Spleen (tissue), 11 donors: ENCODE data around the gene SHTN1. TPM values are rescaled to one million over a fixed set of nuclear protein-coding genes. Genes with fewer than 3 reads are reported as not detected.

Experiments
- DNase-seq: peaks from one replicate; pipeline ENCODE4 v3.0.0-alpha.2; 2020
- H3K27ac ChIP-seq, 8 donors: fragments of 200-600 bp; sonication (generic) in 7 of 8; 1 replicate in 4 of 8; 2 replicates in 4 of 8; pipeline versions ENCODE4 v1.5.0 to v1.8.0; 2016 to 2021; ENCODE audit warnings: inconsistent platforms in 4 of 8, mild to moderate bottlenecking in 4 of 8, moderate library complexity in 1 of 8
- H3K27me3 ChIP-seq, 7 donors: fragments of 200-600 bp; sonication (generic) in 6 of 7; replicated peaks in 1 of 7; 1 replicate in 4 of 7; 2 replicates in 3 of 7; pipeline versions ENCODE4 v1.5.0 to v1.8.0; 2016 to 2021; ENCODE audit warnings: inconsistent platforms in 3 of 7, mild to moderate bottlenecking in 1 of 7
- H3K36me3 ChIP-seq, 6 donors: fragments of 200-600 bp; sonication (generic) in 5 of 6; 1 replicate in 4 of 6; 2 replicates in 2 of 6; pipeline versions ENCODE4 v1.5.0 to v1.8.0; 2016 to 2021; ENCODE audit warnings: inconsistent platforms in 2 of 6
- H3K4me1 ChIP-seq, 6 donors: fragments of 200-600 bp; sonication (generic) in 5 of 6; 1 replicate in 3 of 6; 2 replicates in 3 of 6; pipeline versions ENCODE4 v1.5.0 to v1.8.0; 2016 to 2021; ENCODE audit warnings: inconsistent platforms in 3 of 6
- H3K4me3 ChIP-seq, 8 donors: fragments of 200-600 bp; sonication (generic) in 7 of 8; 1 replicate in 4 of 8; 2 replicates in 4 of 8; pipeline versions ENCODE4 v1.5.0 to v1.8.0; 2016 to 2021; ENCODE audit warnings: inconsistent platforms in 4 of 8, mild to moderate bottlenecking in 4 of 8, moderate library complexity in 2 of 8
- H3K9me3 ChIP-seq, 8 donors: fragments of 200-600 bp; sonication (generic) in 7 of 8; 1 replicate in 4 of 8; 2 replicates in 4 of 8; pipeline versions ENCODE4 v1.5.0 to v1.8.0; 2016 to 2021; ENCODE audit warnings: inconsistent platforms in 4 of 8
- POLR2A ChIP-seq, 3 donors: fragments of 450-650 bp; IDR thresholded peaks; one replicate each; pipeline ENCODE4 v1.5.1; 2017; ENCODE audit warnings: antibody characterized with exemption in 3 of 3, mild to moderate bottlenecking in 1 of 3
- POLR2AphosphoS5 ChIP-seq, 3 donors: sonication (generic); formaldehyde crosslinking; IDR thresholded peaks; one replicate each; pipeline ENCODE4 v1.5.1; 2017; ENCODE audit warnings: antibody characterized with exemption in 3 of 3
- WGBS, 5 donors: extraction: QIAGEN DNeasy Blood & Tissue Kit in 3 of 5; methylation state at CpG; one replicate each; pipeline versions ENCODE4 v1.1.5 to v1.1.7; 2013 to 2018; 5-methylcytosine and 5-hydroxymethylcytosine counted together
- intact Hi-C: fragments of 100-400 bp; cut with DNase I; formaldehyde crosslinking; loops from one replicate; pipeline ENCODE4 v1.15.0; 2023; ENCODE audit warnings: low total_unique reads
- polyA plus RNA-seq, 3 donors: library from polyadenylated mRNA; stranded (reverse); fragments of 200-250 nt; gene quantifications; one replicate each; pipeline ENCODE4 v1.2.1, GENCODE V29; 2013
- total RNA-seq, 7 donors: library from RNA; depleted of rRNA in 3 of 7; stranded (reverse); fragments of >200 nt in 3 of 7; fragmentation: NEBNext Ultra II Directional in 4 of 7; extraction: Animal tissue kit (Norgen Biotek cat#: 25700) in 4 of 7; gene quantifications; one replicate each; pipeline versions ENCODE4 v1.1.0 to v1.2.1, GENCODE V29; 2016 to 2021
- TF ChIP-seq, protein P1 (sequence below), 11 experiments: fragments of 200-600 bp in 7 of 11; fragments of 450-650 bp in 4 of 11; sonication (generic) in 4 of 11; IDR thresholded peaks in 8 of 11; conservative IDR thresholded peaks in 3 of 11; 1 replicate in 7 of 11; 2 replicates in 4 of 11; pipeline versions ENCODE4 v1.4.0 to v1.8.0; 2016 to 2021; ENCODE audit warnings: antibody characterized with exemption in 11 of 11, inconsistent platforms in 4 of 11, mild to moderate bottlenecking in 1 of 11
- donor health status: healthy with polysubstance abuse.
- donor health status: DM: no; HTN: no; CAD: no; lungs with moderate emphysema.
- donor health status: DM: no; HTN: no; CAD: no.
- donor health status: Bipolar disorder and iron deficiency.
- donor health status: healthy.
- donor health status: DM: no; HTN: no; CAD: no.
- donor health status: DM: yes; HTN: yes; CAD: no.

The SHTN1 gene
- total and polyA plus RNA-seq, 10 donors: 2.9 to 28.3 (median 14.7) TPM

DNA sequence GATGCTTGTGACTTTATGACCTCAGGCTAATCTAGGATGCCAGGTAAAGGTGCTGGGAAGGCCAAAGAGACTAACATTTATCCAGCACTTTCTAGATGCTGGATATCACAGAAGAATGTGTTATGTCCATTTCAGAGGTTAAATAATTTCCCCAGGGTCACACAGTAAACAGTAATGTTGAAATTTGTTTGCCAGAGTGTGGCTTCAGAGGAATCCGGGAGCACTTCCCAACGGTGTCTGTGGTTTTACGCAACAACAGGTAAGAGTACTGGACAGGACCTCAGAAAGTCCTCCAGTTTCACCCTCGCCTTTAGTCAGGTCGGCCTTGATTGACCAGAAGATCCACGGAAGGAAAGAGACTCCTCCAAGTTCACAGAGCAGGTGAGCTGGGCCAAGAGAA is 1.7 kb downstream of the SHTN1 start:
- Histone ChIP-seq H3K4me3 (no peak overlapping the region), H3K9me3 (no peaks in the 10 kb centered on the region), H3K27me3 (peaks cover 0 to 41% (median 12%) of the 10 kb centered on the region in 7 donors), H3K4me1 (peaks cover 0 to 26% (median 17%) of the 10 kb centered on the region in 6 donors), H3K36me3 (no peaks in the 10 kb centered on the region), H3K27ac (no peak overlapping the region)
- intact Hi-C loops: no loop called here
- no peak for TF ChIP-seq POLR2AphosphoS5 (IDR thresholded peaks at IDR 0.05)
- TF ChIP-seq, protein P1, sequence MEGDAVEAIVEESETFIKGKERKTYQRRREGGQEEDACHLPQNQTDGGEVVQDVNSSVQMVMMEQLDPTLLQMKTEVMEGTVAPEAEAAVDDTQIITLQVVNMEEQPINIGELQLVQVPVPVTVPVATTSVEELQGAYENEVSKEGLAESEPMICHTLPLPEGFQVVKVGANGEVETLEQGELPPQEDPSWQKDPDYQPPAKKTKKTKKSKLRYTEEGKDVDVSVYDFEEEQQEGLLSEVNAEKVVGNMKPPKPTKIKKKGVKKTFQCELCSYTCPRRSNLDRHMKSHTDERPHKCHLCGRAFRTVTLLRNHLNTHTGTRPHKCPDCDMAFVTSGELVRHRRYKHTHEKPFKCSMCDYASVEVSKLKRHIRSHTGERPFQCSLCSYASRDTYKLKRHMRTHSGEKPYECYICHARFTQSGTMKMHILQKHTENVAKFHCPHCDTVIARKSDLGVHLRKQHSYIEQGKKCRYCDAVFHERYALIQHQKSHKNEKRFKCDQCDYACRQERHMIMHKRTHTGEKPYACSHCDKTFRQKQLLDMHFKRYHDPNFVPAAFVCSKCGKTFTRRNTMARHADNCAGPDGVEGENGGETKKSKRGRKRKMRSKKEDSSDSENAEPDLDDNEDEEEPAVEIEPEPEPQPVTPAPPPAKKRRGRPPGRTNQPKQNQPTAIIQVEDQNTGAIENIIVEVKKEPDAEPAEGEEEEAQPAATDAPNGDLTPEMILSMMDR (IDR thresholded peaks at IDR 0.05 in 8 of 11, conservative IDR thresholded peaks at IDR 0.05 in 3 of 11): no peak
- 80 to 93% (median 89%) methylated on average over 6 of the region's 6 CpGs for WGBS, 5 donors
- no peak for DNase-seq

DNA sequence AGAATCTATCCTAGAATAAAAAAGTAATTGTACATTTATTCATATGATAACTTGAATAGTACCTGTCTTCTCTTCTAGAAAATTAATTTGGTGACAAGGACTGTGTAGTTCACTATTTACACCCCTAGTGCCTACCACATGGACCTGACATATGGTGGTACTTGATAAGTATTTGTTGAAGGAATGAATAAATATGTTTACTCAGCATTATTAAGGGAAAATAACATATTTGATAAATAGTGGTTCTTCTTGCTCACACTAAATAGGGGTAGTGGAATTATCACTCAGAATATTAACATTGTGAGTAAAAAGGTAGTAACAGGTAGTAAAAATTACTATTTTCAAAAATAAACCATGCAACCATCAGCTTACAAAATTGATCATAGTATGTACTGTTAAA is 2.8 kb downstream of the SHTN1 start:
- Histone ChIP-seq H3K4me3 (no peak overlapping the region), H3K9me3 (no peaks in the 10 kb centered on the region), H3K36me3 (no peaks in the 10 kb centered on the region), H3K27me3 (peaks cover 0 to 40% (median 12%) of the 10 kb centered on the region in 7 donors), H3K4me1 (peaks cover 0 to 26% (median 17%) of the 10 kb centered on the region in 6 donors), H3K27ac (no peak overlapping the region)
- TF ChIP-seq POLR2A (IDR thresholded peaks at IDR 0.05): no peak
- no peak for TF ChIP-seq POLR2AphosphoS5 (IDR thresholded peaks at IDR 0.05)
- TF ChIP-seq, protein P1 (IDR thresholded peaks at IDR 0.05 in 8 of 11, conservative IDR thresholded peaks at IDR 0.05 in 3 of 11): no peak
- intact Hi-C loops: no loop called here
- no peak for DNase-seq

DNA sequence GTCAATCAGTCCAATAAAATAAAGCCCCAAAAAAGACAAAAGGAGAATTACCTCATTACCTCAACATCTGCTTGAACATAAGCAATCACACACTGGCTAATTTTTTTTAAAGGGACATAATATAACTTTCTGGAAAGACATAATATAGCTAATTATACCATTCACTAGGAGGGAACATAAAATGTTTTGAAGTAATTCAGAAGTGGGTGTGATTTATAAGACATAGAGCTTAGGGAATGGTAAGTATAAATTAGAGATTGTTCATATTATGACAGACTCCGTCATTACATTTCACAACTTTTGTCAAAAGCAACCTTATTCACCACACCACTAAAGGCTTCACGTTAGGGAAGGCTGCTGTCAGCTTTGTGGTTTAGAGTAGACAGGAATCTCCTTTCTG is 3.8 kb downstream of the SHTN1 start:
- TF ChIP-seq POLR2AphosphoS5 (IDR thresholded peaks at IDR 0.05): no peak
- TF ChIP-seq, protein P1 (IDR thresholded peaks at IDR 0.05 in 8 of 11, conservative IDR thresholded peaks at IDR 0.05 in 3 of 11): no peak
- no peak for TF ChIP-seq POLR2A (IDR thresholded peaks at IDR 0.05)
- peaks cover 0 to 26% (median 17%) of the 10 kb centered on the region in 6 donors for H3K4me1 ChIP-seq
- 34 to 64% (median 61%) methylated on average over 2 of the region's 2 CpGs for WGBS, 5 donors
- DNase-seq: no peak
- H3K9me3 ChIP-seq: no peaks in the 10 kb centered on the region
- H3K4me3 ChIP-seq: no peak overlapping the region
- no peak overlapping the region for H3K27ac ChIP-seq
- intact Hi-C loops: no loop called here
- H3K27me3 ChIP-seq: peaks cover 0 to 30% (median 12%) of the 10 kb centered on the region in 7 donors
- H3K36me3 ChIP-seq: no peaks in the 10 kb centered on the region

DNA sequence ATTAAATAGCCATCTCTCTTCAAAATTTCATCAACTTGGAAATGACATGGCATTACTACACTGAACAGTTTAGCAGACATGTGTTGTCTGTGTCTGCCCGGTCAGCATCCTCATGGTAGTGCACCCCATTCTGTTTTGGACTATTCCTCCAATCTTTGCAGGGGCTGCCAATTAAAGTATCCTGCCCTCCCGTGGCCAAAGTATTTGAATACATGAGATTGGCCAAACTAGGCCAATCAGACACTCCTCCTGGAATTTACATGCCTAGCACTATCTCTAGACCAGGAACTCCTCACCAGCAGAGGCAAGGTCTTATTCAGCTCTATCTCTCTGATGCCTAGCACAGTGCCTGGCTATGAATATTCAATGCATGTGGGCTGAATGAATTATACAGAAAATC is 4.4 kb downstream of the SHTN1 start:
- peaks cover 0 to 24% (median 11%) of the 10 kb centered on the region in 7 donors for H3K27me3 ChIP-seq
- H3K9me3 ChIP-seq: no peaks in the 10 kb centered on the region
- intact Hi-C loops: no loop called here
- DNase-seq: no peak
- TF ChIP-seq POLR2A (IDR thresholded peaks at IDR 0.05) (no peak), POLR2AphosphoS5 (IDR thresholded peaks at IDR 0.05) (no peak)
- TF ChIP-seq, protein P1 (IDR thresholded peaks at IDR 0.05 in 8 of 11, conservative IDR thresholded peaks at IDR 0.05 in 3 of 11): no peak
- H3K36me3 ChIP-seq: no peaks in the 10 kb centered on the region
- 63 to 75% (median 74%) methylated on average over 2 of the region's 2 CpGs for WGBS, 5 donors
- H3K4me1 ChIP-seq: peaks cover 0 to 23% (median 14%) of the 10 kb centered on the region in 6 donors
- no peak overlapping the region for H3K4me3 ChIP-seq
- H3K27ac ChIP-seq: no peak overlapping the region
